HL-60 (cell line): ENCODE measurements around the gene SMARCAL1.

Experiments
- DNase-seq, 2 experiments: peaks; one replicate each; pipeline ENCODE4 v3.0.0-alpha.2; 2010 to 2020; ENCODE audit warnings: low read depth in 1 of 2, low spot score in 1 of 2
- H3K27ac ChIP-seq: fragments of 250-450 bp; sonication (Bioruptor Pico); replicated peaks from 2 replicates; pipeline ENCODE4 v1.5.1; 2020; ENCODE audit warnings: mild to moderate bottlenecking, moderate library complexity
- H3K27me3 ChIP-seq: fragments of 250-450 bp; sonication (Bioruptor Pico); 2 replicates; pipeline ENCODE4 v1.5.1; 2021; ENCODE audit warnings: mild to moderate bottlenecking, moderate library complexity; ENCODE audit not compliant: insufficient read depth, poor library complexity, severe bottlenecking
- H3K4me3 ChIP-seq: replicated peaks from 2 replicates; pipeline ENCODE4 v1.5.1; 2011; ENCODE audit warnings: mild to moderate bottlenecking, control low read depth, low read length; ENCODE audit not compliant: insufficient read depth
- GABPA ChIP-seq: IDR thresholded peaks from 2 replicates; pipeline ENCODE4 v1.6.1; 2012; ENCODE audit warnings: low read depth
- POLR2AphosphoS5 ChIP-seq: IDR thresholded peaks from 2 replicates; pipeline ENCODE4 v1.6.1; 2012; ENCODE audit warnings: low read depth
- SPI1 ChIP-seq: IDR thresholded peaks from 2 replicates; pipeline ENCODE4 v1.6.1; 2012; ENCODE audit warnings: low read depth, mild to moderate bottlenecking, borderline replicate concordance
- TF ChIP-seq, protein P1 (sequence below): IDR thresholded peaks from 2 replicates; pipeline ENCODE4 v1.6.1; 2012; ENCODE audit warnings: low read depth; ENCODE audit not compliant: insufficient replicate concordance
- TF ChIP-seq, protein P2 (sequence below): IDR thresholded peaks from one replicate; pipeline ENCODE4 v1.5.1; 2011; ENCODE audit warnings: low read length, control low read depth, inconsistent platforms; ENCODE audit not compliant: insufficient read depth

Gene SMARCAL1

DNA sequence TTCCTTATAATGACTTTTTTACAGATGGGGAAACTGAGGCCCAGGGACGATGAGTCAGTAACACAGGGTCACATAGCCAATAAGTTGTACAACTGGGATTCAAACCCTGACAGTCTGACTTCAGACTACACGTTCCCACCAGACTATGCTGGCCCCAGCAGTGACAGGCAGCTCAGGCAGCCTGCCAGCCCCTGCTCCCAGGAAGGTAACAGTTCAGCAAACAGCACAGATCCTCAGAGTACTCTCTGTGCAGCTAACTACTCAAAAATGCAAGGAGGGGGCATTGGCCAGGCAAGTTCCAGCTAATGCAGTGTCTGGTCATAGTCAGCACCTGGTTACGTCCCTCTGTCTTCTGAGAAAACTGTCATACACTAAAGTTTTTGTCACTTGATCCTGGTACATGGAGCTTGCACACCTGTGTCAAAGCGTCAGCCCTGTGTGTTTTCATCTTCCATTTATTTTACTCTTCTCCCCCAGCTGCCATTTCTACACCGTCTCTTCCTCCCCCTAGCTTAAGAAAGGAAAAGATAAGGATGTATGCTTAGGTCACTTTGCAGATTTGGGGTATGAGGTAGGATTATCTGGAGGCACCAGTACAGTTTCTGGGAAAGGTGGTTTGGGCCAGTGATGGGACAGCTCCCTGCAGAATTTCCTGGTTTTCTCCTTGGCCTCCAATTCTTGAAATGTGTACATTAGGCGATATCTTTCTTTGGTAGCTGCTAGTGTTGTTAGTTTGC lies 4.5 kb downstream of the SMARCAL1 start:
- no peaks in the 10 kb centered on the region for H3K27me3 ChIP-seq
- TF ChIP-seq SPI1 (no peak), GABPA (no peak), POLR2AphosphoS5 (no peak)
- TF ChIP-seq, protein P1, sequence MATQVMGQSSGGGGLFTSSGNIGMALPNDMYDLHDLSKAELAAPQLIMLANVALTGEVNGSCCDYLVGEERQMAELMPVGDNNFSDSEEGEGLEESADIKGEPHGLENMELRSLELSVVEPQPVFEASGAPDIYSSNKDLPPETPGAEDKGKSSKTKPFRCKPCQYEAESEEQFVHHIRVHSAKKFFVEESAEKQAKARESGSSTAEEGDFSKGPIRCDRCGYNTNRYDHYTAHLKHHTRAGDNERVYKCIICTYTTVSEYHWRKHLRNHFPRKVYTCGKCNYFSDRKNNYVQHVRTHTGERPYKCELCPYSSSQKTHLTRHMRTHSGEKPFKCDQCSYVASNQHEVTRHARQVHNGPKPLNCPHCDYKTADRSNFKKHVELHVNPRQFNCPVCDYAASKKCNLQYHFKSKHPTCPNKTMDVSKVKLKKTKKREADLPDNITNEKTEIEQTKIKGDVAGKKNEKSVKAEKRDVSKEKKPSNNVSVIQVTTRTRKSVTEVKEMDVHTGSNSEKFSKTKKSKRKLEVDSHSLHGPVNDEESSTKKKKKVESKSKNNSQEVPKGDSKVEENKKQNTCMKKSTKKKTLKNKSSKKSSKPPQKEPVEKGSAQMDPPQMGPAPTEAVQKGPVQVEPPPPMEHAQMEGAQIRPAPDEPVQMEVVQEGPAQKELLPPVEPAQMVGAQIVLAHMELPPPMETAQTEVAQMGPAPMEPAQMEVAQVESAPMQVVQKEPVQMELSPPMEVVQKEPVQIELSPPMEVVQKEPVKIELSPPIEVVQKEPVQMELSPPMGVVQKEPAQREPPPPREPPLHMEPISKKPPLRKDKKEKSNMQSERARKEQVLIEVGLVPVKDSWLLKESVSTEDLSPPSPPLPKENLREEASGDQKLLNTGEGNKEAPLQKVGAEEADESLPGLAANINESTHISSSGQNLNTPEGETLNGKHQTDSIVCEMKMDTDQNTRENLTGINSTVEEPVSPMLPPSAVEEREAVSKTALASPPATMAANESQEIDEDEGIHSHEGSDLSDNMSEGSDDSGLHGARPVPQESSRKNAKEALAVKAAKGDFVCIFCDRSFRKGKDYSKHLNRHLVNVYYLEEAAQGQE: no peak
- TF ChIP-seq, protein P2, sequence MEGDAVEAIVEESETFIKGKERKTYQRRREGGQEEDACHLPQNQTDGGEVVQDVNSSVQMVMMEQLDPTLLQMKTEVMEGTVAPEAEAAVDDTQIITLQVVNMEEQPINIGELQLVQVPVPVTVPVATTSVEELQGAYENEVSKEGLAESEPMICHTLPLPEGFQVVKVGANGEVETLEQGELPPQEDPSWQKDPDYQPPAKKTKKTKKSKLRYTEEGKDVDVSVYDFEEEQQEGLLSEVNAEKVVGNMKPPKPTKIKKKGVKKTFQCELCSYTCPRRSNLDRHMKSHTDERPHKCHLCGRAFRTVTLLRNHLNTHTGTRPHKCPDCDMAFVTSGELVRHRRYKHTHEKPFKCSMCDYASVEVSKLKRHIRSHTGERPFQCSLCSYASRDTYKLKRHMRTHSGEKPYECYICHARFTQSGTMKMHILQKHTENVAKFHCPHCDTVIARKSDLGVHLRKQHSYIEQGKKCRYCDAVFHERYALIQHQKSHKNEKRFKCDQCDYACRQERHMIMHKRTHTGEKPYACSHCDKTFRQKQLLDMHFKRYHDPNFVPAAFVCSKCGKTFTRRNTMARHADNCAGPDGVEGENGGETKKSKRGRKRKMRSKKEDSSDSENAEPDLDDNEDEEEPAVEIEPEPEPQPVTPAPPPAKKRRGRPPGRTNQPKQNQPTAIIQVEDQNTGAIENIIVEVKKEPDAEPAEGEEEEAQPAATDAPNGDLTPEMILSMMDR: no peak
- H3K4me3 ChIP-seq: no peak overlapping the region
- H3K27ac ChIP-seq: no peak overlapping the region
- no peak for DNase-seq

DNA sequence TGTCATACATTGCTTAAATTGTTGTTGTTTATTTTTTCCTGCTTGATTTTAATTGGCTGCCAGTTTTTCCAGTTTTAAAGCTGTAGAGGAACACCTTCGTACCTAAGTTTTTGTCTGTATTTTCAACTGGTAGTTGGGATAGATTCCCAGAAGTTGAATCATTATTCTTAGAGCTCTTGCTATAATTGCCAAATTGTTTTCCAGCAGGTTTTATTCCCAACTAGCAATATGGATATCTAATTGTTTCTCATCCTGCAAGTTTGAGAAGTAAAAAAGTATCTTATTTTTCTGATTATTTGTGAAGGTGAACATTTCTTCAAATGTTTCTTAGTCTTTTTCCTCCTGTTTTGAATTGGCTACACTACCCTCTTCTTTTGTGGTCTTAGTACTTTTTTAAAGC lies 6.7 kb downstream of the SMARCAL1 start:
- Histone ChIP-seq H3K27me3 (no peaks in the 10 kb centered on the region), H3K4me3 (no peak overlapping the region), H3K27ac (no peak overlapping the region)
- DNase-seq: no peak
- TF ChIP-seq, protein P1: no peak
- no peak for TF ChIP-seq POLR2AphosphoS5

GRCh38 chr2:216420367-216421101 lies 8.2 kb downstream of the SMARCAL1 start:
- Histone ChIP-seq H3K27me3 (no peaks in the 10 kb centered on the region), H3K4me3 (no peak overlapping the region), H3K27ac (no peak overlapping the region)
- no peak for DNase-seq
- TF ChIP-seq, protein P2: no peak

- DNase-seq: no peak
- TF ChIP-seq POLR2AphosphoS5 (no peak), SPI1 (no peak), GABPA (no peak)
- TF ChIP-seq, protein P2: no peak
- TF ChIP-seq, protein P1: no peak
- no peaks in the 10 kb centered on the region for H3K27me3 ChIP-seq
- H3K4me3 ChIP-seq: no peak overlapping the region
- H3K27ac ChIP-seq: no peak overlapping the region
These were observed 10.8 kb downstream of the SMARCAL1 start for GRCh38 chr2:216423071-216423470.
